ENCODE results near the gene DNAJA4.

The DNAJA4 gene

GRCh38 chr15:78312957-78313356 is 48.6 kb downstream of the DNAJA4 start:
- Histone ChIP-seq H3K4me3 (ENCODE audit: low read length) (no peak overlapping the region), H3K27ac (ENCODE audit: low read depth, low read length) (no peak overlapping the region), H3K27me3 (ENCODE audit: control insufficient read depth, insufficient read depth, low read length) (no peaks in the 10 kb centered on the region), H3K36me3 (ENCODE audit: control insufficient read depth, insufficient read depth, low read length) (no peaks in the 10 kb centered on the region), H3K4me1 (ENCODE audit: control insufficient read depth, insufficient read depth, low read length) (no peaks in the 10 kb centered on the region), H3K9ac (ENCODE audit: low read length) (no peak overlapping the region)

GRCh38 chr15:78313383-78313782 is 49.0 kb downstream of the DNAJA4 start:
- Histone ChIP-seq H3K36me3 (ENCODE audit: control insufficient read depth, insufficient read depth, low read length) (no peaks in the 10 kb centered on the region), H3K4me1 (ENCODE audit: control insufficient read depth, insufficient read depth, low read length) (no peaks in the 10 kb centered on the region), H3K9ac (ENCODE audit: low read length) (no peak overlapping the region), H3K4me3 (ENCODE audit: low read length) (no peak overlapping the region), H3K27me3 (ENCODE audit: control insufficient read depth, insufficient read depth, low read length) (no peaks in the 10 kb centered on the region), H3K27ac (ENCODE audit: low read depth, low read length) (no peak overlapping the region)

GRCh38 chr15:78314181-78314581 is 49.8 kb downstream of the DNAJA4 start:
- Histone ChIP-seq H3K9ac (ENCODE audit: low read length) (no peak overlapping the region), H3K4me3 (ENCODE audit: low read length) (no peak overlapping the region), H3K27ac (ENCODE audit: low read depth, low read length) (no peak overlapping the region), H3K4me1 (ENCODE audit: control insufficient read depth, insufficient read depth, low read length) (no peaks in the 10 kb centered on the region), H3K27me3 (ENCODE audit: control insufficient read depth, insufficient read depth, low read length) (no peaks in the 10 kb centered on the region), H3K36me3 (ENCODE audit: control insufficient read depth, insufficient read depth, low read length) (no peaks in the 10 kb centered on the region)

GRCh38 chr15:78315686-78316282 is 51.4 kb downstream of the DNAJA4 start:
- H3K27ac ChIP-seq (ENCODE audit: low read depth, low read length), result no peak overlapping the region
- H3K4me1 ChIP-seq (ENCODE audit: control insufficient read depth, insufficient read depth, low read length), result no peaks in the 10 kb centered on the region
- H3K4me3 ChIP-seq (ENCODE audit: low read length), result no peak overlapping the region
- no peaks in the 10 kb centered on the region for H3K36me3 ChIP-seq (ENCODE audit: control insufficient read depth, insufficient read depth, low read length)
- H3K9ac ChIP-seq (ENCODE audit: low read length), result no peak overlapping the region
- H3K27me3 ChIP-seq (ENCODE audit: control insufficient read depth, insufficient read depth, low read length), result no peaks in the 10 kb centered on the region

- H3K4me1 ChIP-seq (ENCODE audit: control insufficient read depth, insufficient read depth, low read length), result no peaks in the 10 kb centered on the region
- H3K27me3 ChIP-seq (ENCODE audit: control insufficient read depth, insufficient read depth, low read length), result no peaks in the 10 kb centered on the region
- no peak overlapping the region for H3K27ac ChIP-seq (ENCODE audit: low read depth, low read length)
- no peak overlapping the region for H3K9ac ChIP-seq (ENCODE audit: low read length)
- H3K4me3 ChIP-seq (ENCODE audit: low read length), result no peak overlapping the region
- H3K36me3 ChIP-seq (ENCODE audit: control insufficient read depth, insufficient read depth, low read length), result no peaks in the 10 kb centered on the region
These were observed 52.1 kb downstream of the DNAJA4 start for GRCh38 chr15:78316283-78317083.

- Histone ChIP-seq H3K4me3 (ENCODE audit: low read length) (no peak overlapping the region), H3K4me1 (ENCODE audit: control insufficient read depth, insufficient read depth, low read length) (no peaks in the 10 kb centered on the region), H3K9ac (ENCODE audit: low read length) (no peak overlapping the region), H3K36me3 (ENCODE audit: control insufficient read depth, insufficient read depth, low read length) (no peaks in the 10 kb centered on the region), H3K27ac (ENCODE audit: low read depth, low read length) (no peak overlapping the region), H3K27me3 (ENCODE audit: control insufficient read depth, insufficient read depth, low read length) (no peaks in the 10 kb centered on the region)
These were observed 52.9 kb downstream of the DNAJA4 start for GRCh38 chr15:78317145-78317836.

GRCh38 chr15:78319588-78319987 is 55.2 kb downstream of the DNAJA4 start:
- no peak overlapping the region for H3K4me3 ChIP-seq (ENCODE audit: low read length)

GRCh38 chr15:78320183-78320582 is 55.8 kb downstream of the DNAJA4 start:
- Histone ChIP-seq H3K4me1 (ENCODE audit: control insufficient read depth, insufficient read depth, low read length) (no peaks in the 10 kb centered on the region), H3K27ac (ENCODE audit: low read depth, low read length) (no peak overlapping the region), H3K36me3 (ENCODE audit: control insufficient read depth, insufficient read depth, low read length) (no peaks in the 10 kb centered on the region), H3K4me3 (ENCODE audit: low read length) (no peak overlapping the region), H3K9ac (ENCODE audit: low read length) (no peak overlapping the region), H3K27me3 (ENCODE audit: control insufficient read depth, insufficient read depth, low read length) (no peaks in the 10 kb centered on the region)

More at GRCh38 chr15:78319588-78319987, 55.2 kb downstream of the DNAJA4 start:
- Histone ChIP-seq H3K27ac (ENCODE audit: low read depth, low read length) (no peak overlapping the region), H3K36me3 (ENCODE audit: control insufficient read depth, insufficient read depth, low read length) (no peaks in the 10 kb centered on the region), H3K9ac (ENCODE audit: low read length) (no peak overlapping the region), H3K4me1 (ENCODE audit: control insufficient read depth, insufficient read depth, low read length) (no peaks in the 10 kb centered on the region), H3K27me3 (ENCODE audit: control insufficient read depth, insufficient read depth, low read length) (no peaks in the 10 kb centered on the region)

- H3K4me3 ChIP-seq (ENCODE audit: low read length), result no peak overlapping the region
- no peak overlapping the region for H3K27ac ChIP-seq (ENCODE audit: low read depth, low read length)
- no peaks in the 10 kb centered on the region for H3K27me3 ChIP-seq (ENCODE audit: control insufficient read depth, insufficient read depth, low read length)
- no peak overlapping the region for H3K9ac ChIP-seq (ENCODE audit: low read length)
- H3K36me3 ChIP-seq (ENCODE audit: control insufficient read depth, insufficient read depth, low read length), result no peaks in the 10 kb centered on the region
- H3K4me1 ChIP-seq (ENCODE audit: control insufficient read depth, insufficient read depth, low read length), result no peaks in the 10 kb centered on the region
These were observed 56.7 kb downstream of the DNAJA4 start for GRCh38 chr15:78321041-78321570.

GRCh38 chr15:78321786-78322185 is 57.4 kb downstream of the DNAJA4 start:
- no peaks in the 10 kb centered on the region for H3K36me3 ChIP-seq (ENCODE audit: control insufficient read depth, insufficient read depth, low read length)
- H3K9ac ChIP-seq (ENCODE audit: low read length), result no peak overlapping the region
- H3K27ac ChIP-seq (ENCODE audit: low read depth, low read length), result no peak overlapping the region
- H3K27me3 ChIP-seq (ENCODE audit: control insufficient read depth, insufficient read depth, low read length), result no peaks in the 10 kb centered on the region
- H3K4me1 ChIP-seq (ENCODE audit: control insufficient read depth, insufficient read depth, low read length), result no peaks in the 10 kb centered on the region
- no peak overlapping the region for H3K4me3 ChIP-seq (ENCODE audit: low read length)

- no peaks in the 10 kb centered on the region for H3K36me3 ChIP-seq (ENCODE audit: control insufficient read depth, insufficient read depth, low read length)
- H3K9ac ChIP-seq (ENCODE audit: low read length), result no peak overlapping the region
- no peak overlapping the region for H3K27ac ChIP-seq (ENCODE audit: low read depth, low read length)
- no peaks in the 10 kb centered on the region for H3K27me3 ChIP-seq (ENCODE audit: control insufficient read depth, insufficient read depth, low read length)
- H3K4me1 ChIP-seq (ENCODE audit: control insufficient read depth, insufficient read depth, low read length), result no peaks in the 10 kb centered on the region
- no peak overlapping the region for H3K4me3 ChIP-seq (ENCODE audit: low read length)
These were observed 57.9 kb downstream of the DNAJA4 start for GRCh38 chr15:78322243-78322642.

GRCh38 chr15:78322724-78323521 is 58.6 kb downstream of the DNAJA4 start:
- Histone ChIP-seq H3K9ac (ENCODE audit: low read length) (no peak overlapping the region), H3K27me3 (ENCODE audit: control insufficient read depth, insufficient read depth, low read length) (no peaks in the 10 kb centered on the region), H3K4me1 (ENCODE audit: control insufficient read depth, insufficient read depth, low read length) (no peaks in the 10 kb centered on the region), H3K4me3 (ENCODE audit: low read length) (no peak overlapping the region), H3K36me3 (ENCODE audit: control insufficient read depth, insufficient read depth, low read length) (no peaks in the 10 kb centered on the region), H3K27ac (ENCODE audit: low read depth, low read length) (no peak overlapping the region)

All from rectal smooth muscle tissue (tissue), 1 donor.